ENCODE measurements around the gene TESMIN.

TESMIN gene

DNA sequence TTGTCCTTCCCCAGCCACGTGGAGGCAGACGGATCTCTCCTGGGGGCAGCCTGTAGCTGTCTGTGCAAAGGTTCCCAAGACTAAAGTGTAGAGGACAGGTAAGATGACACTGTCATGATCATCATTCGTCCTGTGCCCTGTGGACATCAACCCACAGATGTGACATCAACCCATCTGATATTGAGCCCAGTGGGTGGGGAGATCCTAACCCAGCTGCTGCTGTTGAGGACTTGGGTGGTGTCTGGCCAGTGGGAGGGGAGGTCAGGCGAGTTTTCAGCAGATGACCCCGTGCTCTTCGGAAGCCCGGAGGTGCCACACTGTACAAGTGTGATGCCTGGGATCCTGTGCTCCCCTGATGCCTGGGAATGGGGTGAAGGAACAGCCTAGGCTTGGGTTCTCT, 68.2 kb downstream of the TESMIN start:
- DNase-seq (ENCODE audit: low read depth), result no peak

DNA sequence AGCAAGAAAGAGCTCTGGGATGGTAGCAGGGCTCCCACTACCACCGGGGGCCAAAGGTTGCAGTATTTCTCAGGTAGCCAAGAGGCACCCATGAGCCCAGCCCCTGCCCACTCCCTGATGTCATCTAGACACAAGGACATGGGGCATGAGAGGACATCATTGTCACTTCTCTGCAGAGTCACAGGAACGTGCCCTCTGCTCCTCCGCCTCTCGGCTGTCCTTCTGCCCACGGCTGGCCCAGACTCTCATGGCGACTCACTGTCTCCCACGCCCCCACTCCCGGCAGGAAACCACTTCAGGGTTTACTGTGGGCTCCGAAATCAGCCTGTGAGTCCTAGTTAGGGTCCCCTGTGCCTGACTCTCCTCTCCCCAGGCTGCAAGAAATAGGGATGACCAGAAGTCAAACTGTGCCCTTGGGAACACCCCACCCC, 68.8 kb downstream of the TESMIN start:
- DNase-seq (ENCODE audit: low read depth), result no peak

DNA sequence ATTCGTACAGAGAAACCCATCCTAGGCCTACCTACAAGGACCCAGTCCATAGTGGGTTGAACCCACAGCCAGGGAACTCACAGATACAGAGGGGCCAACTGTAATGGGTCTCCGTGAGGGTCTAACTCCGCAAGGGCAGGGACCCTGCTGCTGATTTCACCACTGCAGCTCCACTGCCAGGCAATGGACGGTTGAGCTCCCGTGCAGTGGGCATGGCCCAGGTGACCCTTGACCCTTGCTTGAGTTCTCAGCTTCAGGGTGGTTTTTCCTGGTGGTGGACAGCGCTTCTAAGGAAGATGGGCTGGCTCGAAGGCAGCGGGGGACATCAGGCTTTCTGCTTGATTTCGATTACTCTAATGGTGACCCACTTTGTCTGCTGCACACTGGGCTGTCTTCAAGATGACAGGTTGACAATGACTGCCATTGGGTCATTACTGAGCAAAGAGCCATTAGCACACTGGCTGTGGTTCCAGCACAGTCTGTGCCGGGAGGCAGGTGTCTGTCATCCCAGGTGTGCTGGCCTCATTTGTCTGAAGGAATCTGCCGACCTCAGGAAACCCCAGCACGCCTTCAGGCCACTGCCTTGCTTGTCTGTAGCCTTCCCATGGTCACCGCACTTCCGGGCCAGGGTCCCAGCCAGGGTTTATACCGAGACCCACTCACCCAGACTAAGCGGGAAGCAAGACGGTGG, 70.6 kb downstream of the TESMIN start:
- DNase-seq (ENCODE audit: low read depth), result no peak

DNA sequence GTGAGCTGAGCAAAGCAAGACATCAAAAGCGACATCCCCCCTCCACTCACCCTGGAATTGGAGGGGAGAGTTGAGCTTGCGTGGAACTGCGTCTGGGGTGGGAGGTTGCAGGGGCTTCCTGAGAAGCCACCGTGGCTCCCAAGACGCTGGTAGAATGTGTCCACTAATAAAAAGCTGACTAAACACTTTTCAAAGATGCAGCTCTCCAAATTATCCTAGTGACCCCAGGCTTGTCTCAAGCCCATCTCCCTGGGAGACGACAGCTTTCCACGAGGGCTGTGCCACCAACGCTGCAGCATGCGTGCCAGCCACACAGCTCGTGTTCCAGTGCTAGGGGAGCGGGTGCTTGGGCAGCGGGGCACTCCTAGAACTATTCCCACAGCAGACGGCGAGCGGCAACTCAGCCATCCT, 73.3 kb downstream of the TESMIN start:
- no peak for DNase-seq (ENCODE audit: low read depth)

DNA sequence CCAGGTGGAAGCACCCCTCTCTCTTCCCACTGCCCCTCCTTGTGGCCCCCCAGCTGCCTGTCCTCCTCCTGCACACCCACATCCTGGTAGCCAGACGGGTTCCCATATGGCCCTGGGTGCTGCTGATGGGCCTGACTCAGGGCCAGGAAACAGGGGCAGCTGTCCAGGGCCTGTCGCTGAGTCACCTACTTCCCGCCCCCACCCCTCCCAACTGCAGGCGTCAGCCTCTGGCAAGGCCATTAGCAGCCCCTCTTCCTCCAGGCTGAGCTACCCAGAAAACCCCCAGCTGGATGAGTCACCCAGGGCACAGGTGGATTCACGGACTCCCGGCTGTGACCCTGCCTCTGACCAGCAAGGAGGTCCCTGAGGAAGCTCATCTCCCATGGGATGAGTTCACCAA, 73.9 kb downstream of the TESMIN start:
- DNase-seq (ENCODE audit: low read depth), result no peak

DNA sequence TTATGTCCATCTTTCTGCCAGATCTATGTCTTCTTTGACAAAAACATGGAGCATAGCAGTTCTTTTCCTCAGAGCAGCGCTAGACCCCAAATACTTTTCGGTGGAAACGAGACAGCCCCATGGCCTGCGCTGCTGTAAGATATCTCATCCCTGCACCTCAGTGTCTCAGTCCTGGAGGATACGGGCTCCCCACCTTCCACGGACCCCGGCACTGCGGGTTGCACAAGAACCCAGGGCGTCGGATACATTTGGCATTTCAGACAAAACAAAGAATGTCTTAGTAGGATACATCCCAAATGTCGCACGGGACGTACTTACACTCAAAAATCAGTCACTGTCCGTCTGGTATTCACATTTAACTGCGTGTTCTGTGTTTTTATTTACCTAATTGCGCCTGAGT, 76.9 kb downstream of the TESMIN start:
- DNase-seq (ENCODE audit: low read depth), result no peak

DNA sequence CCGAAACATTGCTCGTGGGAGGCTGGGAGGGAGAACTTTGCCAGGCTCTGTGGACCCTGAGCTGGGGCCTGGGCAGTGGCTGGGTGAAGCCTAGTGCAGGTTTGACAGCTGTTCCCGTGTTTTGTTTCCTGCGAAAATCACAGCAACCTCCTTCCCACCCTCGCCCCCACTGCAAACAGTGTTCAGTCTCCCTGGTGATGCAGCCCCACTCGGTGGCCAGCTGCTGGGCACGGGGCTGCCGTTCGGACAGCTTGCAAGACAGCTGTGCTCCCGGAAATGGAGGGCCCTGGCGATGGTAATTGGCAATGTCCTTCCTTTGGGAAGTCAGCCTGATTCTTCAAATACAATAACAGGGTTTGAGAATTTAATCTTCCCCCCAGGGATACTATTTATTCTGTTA, 77.3 kb downstream of the TESMIN start:
- DNase-seq (ENCODE audit: low read depth), result no peak

DNA sequence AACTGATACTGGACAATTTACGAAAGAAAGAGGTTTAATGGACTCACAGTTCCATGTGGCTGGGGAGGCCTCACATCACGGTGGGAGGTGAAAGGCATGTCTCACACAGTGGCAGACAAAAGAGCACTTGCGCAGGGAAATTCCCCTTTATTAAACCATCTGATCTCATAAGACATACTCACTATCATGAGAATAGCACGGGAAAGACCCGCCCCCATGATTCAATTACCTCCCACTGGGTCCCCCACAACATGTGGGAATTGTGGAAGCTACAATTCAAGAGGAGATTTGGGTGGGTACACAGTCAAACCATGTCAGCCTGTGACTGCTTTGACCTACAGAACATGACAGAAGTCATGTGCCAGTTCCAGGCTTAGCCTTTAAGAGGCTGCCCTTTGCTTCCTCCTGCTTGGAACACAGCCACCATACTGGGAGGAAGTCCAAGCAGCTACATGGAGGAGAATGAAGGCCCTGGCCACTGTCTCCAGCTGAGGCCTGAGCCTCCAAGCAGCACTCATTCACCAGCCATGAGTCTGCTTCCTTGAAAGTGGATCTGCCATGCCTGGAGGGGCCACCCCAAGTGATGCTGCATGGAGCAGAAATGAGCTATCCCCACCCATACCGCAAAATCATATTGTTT, 77.9 kb downstream of the TESMIN start:
- DNase-seq (ENCODE audit: low read depth), result no peak

DNA sequence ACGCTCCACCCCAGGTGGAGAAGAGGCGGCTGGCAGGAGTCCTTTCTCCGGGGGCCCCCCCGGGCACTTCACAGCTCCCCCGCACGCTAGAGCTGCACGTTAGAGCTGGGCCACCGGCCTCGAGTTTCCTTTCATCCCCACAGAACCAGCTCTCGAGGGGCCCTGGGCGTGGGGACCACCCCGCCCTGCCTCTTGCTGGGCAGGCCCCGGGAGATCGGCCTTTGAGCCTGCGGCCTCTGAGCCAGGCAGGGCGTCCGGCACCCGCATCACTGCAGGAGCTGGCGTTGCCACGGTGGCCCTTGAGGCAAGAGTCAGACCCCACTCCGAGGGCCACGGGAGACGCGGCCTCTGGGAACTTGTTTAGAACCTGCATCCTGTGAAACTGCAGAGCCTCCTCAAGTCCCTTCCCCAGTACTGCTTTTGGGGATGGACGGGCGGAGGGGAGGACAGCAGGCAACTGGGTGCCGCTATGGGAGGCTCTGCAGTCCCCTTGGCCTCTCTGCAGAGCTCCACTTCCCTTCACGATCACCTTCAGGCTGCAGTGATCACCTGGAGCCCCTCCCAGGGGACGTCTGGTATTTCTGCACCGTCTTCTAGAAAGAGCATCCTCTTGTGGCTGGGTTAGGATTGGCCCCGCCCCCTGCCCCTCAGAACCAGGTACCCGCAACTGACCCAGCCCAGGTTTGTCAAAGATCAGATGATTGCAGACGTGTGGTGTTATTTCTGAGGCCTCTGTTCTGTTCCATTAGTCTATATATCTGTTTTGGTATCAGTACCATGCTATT, 80.9 kb downstream of the TESMIN start:
- no peak for DNase-seq (ENCODE audit: low read depth)

DNA sequence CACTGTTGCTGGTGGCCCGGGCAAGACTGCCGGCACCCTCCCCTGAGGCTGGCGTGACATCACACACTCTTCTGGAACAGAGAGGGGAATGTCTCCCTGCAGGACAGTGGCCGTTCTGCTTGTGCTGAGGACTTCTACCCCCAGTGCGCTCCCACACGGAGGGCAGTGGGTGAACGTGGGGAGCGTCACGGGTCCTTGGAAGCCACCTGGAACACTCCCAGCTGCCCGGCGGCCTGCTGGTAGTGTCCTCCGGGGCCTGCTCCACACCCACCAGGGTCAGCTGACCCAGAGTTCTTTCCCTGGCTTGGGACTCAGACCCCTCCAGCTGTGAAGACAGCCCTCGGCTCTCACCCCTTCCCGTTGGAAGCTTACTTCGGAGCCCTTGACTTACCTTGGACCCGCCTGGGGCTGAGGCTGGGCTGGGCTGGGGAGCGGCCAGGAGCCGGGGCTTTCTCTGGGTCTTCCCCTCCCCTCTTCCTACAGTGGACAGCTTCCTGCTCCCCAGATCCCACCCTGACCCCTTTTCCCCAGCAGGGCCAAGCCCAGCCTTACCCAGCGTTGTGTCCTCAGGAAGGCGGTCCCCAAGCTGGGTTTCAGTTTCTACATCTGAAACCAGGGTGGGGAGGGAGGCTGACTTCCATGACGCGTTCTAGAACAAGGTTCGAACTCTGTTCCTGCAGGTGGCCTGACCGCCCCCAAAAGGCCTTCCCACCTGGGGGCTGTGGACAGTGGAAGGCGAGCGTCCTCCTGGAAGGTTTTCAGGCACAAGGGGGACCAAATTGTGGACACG, 81.8 kb downstream of the TESMIN start:
- DNase-seq (ENCODE audit: low read depth), result no peak

DNA sequence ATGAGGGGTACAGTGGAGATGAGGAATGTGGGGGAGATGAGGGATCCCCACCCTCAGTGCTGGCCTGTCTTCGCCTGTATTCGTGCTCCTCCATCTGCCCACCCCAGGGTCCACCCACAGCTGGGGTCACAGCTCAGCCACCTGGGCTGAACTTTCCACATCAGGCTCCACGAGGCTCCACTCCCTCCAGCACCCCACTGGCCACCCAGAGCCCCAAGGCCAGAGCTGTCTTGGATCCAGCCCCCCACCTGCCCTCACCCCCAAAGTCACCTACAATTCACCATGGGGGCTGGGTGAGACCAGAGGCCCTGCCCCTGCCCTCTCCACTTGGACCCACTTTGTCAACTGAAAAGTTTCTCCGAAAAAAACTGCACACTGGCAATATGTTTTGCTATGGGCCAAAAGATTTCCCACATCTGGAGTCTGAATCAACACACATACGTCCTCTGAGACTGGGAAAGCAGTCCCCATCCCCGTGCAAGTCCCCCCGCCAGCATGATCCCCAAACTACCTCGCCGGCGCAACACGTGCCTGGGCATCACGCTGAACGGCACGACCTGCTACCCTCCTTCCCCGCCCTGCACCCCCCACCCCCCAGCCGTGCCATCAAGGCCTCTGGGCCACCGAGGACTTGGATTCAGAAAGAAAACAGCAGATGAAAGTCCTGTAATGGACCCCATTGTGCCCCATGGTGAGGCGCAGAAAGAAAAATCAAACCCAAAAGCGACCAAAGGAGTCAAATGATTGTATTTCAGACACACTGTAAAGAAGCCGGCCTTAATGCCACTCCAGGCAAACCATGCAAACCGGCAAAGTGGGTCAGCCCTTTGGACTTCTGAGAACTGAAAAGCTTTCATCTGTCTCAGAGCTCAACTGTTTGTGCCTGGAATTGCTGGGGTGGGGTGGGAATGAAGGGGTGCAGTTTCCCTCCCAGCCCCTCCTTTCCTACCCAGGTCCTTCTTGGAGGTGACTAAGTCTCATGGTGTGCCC, 83.5 kb downstream of the TESMIN start:
- no peak for DNase-seq (ENCODE audit: low read depth)

DNA sequence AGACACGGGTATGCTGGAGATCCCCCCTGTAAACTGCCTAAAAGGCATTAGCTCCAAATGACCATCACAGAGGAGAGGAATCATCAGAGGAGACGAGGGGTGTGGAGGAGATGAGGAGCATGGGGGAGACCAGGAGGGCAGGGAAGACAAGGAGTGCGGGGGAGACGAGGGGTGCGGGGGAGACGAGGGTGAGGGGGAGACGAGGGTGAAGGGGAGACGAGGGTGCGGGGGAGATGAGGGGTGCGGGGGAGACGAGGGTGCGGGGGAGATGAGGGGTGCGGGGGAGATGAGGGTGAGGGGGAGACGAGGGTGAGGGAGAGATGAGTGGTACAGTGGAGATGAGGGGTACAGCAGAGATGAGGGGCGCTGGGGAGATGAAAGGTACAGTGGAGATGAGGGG, 84.5 kb downstream of the TESMIN start:
- no peak for DNase-seq (ENCODE audit: low read depth)

DNA sequence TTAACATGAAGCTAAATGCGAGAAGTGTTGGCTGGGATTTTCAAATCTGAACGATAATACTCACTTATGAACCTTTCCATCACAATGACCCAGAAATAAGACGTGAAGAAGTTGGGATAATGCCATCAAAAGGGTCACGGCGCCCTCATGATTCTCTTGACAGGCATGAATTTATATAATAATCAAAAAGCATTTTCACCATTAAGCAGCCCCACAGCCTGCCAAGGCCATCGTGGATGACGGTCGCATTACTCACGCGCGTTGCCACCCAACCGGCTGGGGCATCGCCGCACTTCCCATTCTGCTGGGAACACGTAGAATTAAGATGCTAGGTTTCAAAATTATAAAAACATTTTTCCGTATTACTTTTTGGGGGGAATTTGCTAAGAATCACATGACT, 85.9 kb downstream of the TESMIN start:
- DNase-seq (ENCODE audit: low read depth), result no peak

DNA sequence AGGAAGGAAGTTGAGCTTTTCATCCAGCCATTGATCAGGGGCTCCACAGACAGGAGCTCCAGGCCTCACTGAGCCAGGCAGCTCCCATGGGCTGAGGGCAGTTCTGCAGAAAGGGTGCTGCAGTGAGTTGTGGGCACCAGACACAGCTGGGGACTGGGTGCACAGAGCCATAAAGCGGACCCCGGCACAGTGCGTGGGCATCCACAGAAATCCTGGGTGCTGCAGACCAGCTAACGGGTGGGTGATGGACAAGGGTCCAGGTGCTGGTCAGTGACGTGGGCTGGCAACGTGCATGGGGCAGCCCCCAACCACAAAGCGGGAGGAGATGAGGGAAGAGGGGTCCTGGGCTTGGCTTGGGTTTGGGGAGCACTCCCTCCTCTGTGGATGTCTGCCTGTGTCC, 86.4 kb downstream of the TESMIN start:
- no peak for DNase-seq (ENCODE audit: low read depth)

DNA sequence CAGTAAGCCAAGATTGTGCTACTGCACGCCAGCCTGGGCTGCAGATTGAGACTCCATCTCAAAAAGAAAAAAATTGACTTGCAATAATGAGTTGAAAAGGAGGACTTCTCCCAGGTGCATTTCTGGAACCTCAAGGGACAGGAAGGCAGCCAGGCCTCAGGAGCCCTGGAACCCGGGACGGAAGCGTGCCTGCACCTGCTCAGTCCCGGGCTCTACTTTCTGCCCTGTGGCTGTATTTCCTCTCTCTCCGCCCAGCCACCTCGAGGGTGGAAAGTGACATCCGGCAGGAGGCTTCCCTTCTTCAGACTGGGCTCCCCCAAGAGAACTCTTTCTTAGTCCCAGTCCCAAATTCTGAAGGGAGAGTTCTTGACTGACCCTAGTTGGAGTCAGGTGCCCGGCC, 87.2 kb downstream of the TESMIN start:
- DNase-seq (ENCODE audit: low read depth), result no peak

DNA sequence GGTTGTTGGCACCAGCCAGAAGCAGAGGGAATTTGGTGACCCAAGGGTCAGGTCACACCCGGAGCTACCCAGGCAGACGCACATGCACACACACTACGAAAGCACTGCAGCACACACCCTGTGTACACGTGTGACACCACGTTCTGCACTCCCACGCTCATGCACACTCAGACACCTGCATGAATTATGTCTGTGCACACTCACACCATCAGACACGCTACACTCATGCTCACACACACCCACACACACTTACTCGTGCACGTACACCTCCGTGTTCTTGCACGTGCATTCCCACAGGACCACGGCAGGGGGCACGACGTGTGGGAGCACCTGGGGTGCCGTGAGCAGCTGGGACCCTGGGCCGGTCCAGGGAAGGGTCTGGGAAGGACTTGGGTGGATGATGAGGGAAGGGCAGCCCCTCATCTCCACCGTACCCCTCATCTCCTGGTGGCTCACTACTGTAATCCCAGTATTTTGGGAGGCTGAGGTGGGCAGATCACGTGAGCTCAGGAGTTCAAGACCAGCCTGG, 87.8 kb downstream of the TESMIN start:
- no peak for DNase-seq (ENCODE audit: low read depth)

DNA sequence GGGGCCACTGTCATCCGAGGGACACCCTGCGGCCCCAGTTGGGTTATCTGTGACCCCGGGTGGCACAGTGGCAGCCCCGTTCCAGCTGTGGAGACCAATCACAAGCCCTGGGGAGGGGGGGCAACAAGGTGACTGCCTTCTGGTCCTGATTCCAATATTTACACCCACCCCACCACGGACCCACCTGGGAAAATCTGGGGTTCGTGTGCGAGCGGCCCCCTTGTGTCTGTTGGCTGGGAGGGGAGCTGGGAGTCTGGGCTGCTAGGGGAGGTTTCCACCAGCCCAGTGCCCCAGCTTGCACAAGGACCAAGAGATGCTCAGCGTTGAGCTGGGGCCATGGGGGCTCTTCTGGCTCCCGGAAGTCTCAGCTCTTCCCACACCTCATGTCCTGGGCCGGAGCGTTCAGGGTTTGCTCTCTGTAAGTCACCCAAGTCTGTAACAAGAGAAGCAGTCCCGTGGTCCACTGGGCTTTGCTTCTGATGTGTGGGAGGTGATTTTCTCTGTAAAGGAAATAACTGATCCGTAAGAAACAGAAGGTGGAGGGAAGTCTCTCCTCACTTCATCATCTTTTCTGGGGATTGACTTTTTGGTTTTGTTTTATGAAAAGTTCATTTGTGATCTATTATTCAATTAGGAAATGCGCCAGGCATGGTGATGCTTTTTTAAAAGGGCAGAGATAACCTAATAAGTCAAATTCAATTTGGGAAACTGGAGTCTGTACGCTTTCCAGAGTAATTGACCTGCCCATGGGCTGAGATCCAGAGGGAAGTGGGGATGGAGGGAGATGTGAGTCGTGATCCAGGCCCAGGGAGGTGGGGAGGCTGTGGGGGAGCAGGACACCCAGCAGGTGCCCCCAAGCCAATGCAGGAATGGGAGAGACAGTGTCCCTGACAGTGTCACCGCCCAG, 89.4 kb downstream of the TESMIN start:
- DNase-seq (ENCODE audit: low read depth), result no peak

DNA sequence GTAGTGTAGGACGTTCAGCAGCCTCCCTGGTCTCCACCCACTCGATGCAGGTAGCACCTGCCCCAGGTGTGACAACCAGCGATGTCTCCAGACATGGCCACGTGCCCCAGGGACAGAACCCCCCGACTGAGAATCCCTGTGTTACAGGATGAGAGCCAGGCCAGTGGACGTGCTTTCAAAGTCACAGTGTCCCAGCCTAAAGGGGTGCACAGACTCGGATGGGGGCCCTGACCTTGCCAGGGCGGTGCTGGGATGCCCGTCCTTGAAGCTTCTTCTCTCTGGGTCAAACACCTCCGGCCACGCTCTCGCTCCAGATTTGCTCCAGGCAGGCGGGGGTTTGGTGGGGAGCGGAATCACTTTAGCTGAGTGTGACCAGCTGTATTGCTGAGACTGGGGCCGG, 90.3 kb downstream of the TESMIN start:
- DNase-seq (ENCODE audit: low read depth), result no peak

DNA sequence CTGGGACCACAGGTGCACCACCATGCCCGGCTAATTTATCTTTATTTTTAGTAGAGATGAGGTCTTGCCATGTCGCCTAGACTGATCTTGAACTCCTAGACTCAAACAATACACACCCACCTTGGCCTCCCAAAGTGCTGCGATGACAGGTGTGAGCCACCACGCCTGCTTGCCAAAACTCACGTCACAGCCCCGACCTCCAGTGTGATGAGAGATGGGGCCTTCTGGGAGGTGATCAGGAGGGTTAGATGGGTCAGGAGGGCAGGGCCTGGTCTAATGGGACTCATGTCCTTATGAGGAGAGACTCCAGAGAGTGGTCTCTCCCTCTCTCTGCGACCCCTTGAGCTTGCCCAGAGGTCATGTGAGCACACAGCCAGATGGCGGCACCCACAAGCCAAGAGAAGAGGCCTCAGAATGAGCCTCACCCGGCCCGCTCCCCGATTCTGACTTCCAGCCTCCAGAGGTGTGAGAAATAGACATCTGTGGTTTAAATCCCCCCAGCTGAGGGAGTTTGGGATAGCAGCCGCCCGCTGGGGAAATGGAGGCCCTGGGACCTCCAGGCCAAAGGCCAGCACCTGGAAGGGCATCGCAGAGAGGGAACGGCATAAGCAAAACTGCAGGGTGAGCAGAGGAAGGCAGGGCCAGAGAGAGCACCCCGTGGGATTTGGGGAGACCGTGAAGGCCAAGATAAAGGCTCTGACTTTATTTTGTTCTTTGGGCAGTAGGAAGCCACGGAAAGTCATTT, 91.1 kb downstream of the TESMIN start:
- no peak for DNase-seq (ENCODE audit: low read depth)
